ENCODE measurements around the gene FAR2.

Gene FAR2

DNA sequence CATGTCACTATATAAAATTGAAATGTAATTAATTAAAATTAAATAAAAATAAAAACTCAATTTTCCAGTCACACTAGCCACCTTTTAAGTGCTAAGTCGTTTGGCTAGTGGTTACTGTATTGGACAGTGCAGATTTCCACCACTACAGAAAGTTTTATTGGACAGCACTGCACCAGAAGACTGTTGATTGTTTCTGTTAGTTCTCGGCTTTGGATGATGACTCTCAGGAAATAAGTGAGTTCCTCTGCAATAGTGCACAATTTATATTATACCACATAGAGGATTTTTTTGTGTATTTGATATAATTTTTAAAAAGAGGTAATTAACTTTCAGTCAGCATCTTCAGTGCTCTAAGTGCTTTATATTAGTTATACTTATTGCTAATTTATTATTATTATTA, 52.7 kb downstream of the FAR2 start:
- DNase-seq (ENCODE audit: low read depth in 1 of 2, low spot score in 1 of 2) = no peak
- TF ChIP-seq GABPA (IDR thresholded peaks at IDR 0.05; ENCODE audit: low read depth) (no peak), SPI1 (IDR thresholded peaks at IDR 0.05; ENCODE audit: borderline replicate concordance, low read depth) (no peak), POLR2AphosphoS5 (IDR thresholded peaks at IDR 0.05; ENCODE audit: low read depth) (no peak)
- TF ChIP-seq, protein P1, sequence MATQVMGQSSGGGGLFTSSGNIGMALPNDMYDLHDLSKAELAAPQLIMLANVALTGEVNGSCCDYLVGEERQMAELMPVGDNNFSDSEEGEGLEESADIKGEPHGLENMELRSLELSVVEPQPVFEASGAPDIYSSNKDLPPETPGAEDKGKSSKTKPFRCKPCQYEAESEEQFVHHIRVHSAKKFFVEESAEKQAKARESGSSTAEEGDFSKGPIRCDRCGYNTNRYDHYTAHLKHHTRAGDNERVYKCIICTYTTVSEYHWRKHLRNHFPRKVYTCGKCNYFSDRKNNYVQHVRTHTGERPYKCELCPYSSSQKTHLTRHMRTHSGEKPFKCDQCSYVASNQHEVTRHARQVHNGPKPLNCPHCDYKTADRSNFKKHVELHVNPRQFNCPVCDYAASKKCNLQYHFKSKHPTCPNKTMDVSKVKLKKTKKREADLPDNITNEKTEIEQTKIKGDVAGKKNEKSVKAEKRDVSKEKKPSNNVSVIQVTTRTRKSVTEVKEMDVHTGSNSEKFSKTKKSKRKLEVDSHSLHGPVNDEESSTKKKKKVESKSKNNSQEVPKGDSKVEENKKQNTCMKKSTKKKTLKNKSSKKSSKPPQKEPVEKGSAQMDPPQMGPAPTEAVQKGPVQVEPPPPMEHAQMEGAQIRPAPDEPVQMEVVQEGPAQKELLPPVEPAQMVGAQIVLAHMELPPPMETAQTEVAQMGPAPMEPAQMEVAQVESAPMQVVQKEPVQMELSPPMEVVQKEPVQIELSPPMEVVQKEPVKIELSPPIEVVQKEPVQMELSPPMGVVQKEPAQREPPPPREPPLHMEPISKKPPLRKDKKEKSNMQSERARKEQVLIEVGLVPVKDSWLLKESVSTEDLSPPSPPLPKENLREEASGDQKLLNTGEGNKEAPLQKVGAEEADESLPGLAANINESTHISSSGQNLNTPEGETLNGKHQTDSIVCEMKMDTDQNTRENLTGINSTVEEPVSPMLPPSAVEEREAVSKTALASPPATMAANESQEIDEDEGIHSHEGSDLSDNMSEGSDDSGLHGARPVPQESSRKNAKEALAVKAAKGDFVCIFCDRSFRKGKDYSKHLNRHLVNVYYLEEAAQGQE (IDR thresholded peaks at IDR 0.05; ENCODE audit: insufficient replicate concordance, low read depth) = no peak
- TF ChIP-seq, protein P2, sequence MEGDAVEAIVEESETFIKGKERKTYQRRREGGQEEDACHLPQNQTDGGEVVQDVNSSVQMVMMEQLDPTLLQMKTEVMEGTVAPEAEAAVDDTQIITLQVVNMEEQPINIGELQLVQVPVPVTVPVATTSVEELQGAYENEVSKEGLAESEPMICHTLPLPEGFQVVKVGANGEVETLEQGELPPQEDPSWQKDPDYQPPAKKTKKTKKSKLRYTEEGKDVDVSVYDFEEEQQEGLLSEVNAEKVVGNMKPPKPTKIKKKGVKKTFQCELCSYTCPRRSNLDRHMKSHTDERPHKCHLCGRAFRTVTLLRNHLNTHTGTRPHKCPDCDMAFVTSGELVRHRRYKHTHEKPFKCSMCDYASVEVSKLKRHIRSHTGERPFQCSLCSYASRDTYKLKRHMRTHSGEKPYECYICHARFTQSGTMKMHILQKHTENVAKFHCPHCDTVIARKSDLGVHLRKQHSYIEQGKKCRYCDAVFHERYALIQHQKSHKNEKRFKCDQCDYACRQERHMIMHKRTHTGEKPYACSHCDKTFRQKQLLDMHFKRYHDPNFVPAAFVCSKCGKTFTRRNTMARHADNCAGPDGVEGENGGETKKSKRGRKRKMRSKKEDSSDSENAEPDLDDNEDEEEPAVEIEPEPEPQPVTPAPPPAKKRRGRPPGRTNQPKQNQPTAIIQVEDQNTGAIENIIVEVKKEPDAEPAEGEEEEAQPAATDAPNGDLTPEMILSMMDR (IDR thresholded peaks at IDR 0.05; ENCODE audit: insufficient read depth, low read length) = no peak
- H3K27me3 ChIP-seq (ENCODE audit: insufficient read depth, poor library complexity, severe bottlenecking) = no peaks in the 10 kb centered on the region
- no peak overlapping the region for H3K4me3 ChIP-seq (replicated peaks; ENCODE audit: insufficient read depth, low read length)
- no peak overlapping the region for H3K27ac ChIP-seq (replicated peaks)

DNA sequence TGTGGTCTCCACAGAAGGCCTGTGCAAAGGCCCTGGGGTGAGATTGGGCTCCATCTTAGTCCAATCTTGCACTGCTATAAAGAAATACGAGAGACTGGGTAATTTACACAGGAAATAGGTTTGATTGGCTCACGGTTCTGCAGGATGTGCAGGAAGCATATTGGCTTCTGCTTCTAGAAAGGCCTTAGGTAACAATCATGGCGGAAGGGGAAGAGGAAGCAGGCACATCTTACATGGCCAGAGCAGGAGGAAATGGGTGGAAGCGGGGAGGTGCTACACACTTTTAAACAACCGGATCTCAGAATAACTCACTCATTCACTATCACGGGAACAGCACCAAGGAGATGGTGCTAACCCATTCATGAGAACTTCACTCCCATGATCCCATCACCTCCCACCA, 55.4 kb downstream of the FAR2 start:
- TF ChIP-seq, protein P2 (IDR thresholded peaks at IDR 0.05; ENCODE audit: insufficient read depth, low read length) = no peak
- TF ChIP-seq GABPA (IDR thresholded peaks at IDR 0.05; ENCODE audit: low read depth) = no peak
- peak; percentile 24; the same call in 1 of the 2 replicates for TF ChIP-seq SPI1 (IDR thresholded peaks at IDR 0.05; ENCODE audit: borderline replicate concordance, low read depth)
- TF ChIP-seq, protein P1 (IDR thresholded peaks at IDR 0.05; ENCODE audit: insufficient replicate concordance, low read depth) = no peak
- TF ChIP-seq POLR2AphosphoS5 (IDR thresholded peaks at IDR 0.05; ENCODE audit: low read depth) = no peak
- peak; percentile 43 to 76 for DNase-seq (ENCODE audit: low read depth in 1 of 2, low spot score in 1 of 2)
- Histone ChIP-seq H3K27ac (replicated peaks) (peak overlapping the region; percentile 83), H3K27me3 (ENCODE audit: insufficient read depth, poor library complexity, severe bottlenecking) (no peaks in the 10 kb centered on the region), H3K4me3 (replicated peaks; ENCODE audit: insufficient read depth, low read length) (no peak overlapping the region)

DNA sequence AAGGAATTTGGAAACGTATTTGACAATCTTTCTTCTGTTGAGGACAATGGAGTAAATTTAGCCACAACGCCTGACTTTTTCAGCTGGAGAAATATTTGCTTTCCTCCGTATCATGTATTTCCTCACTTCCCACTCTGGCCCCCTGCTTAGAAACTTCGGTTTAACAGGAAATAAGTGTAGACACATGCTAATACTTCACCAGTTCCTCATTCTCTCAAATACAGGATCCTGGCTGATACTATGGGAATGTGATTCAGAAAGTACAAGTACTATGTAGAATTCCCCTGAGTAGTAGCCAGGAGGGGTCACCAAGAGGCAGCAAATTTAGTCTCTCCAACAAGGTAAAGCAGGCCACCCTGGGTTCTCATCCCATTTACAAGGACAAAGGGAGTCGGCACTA, 58.0 kb downstream of the FAR2 start:
- Histone ChIP-seq H3K27ac (replicated peaks) (peak overlapping the region; percentile 83), H3K27me3 (ENCODE audit: insufficient read depth, poor library complexity, severe bottlenecking) (no peaks in the 10 kb centered on the region), H3K4me3 (replicated peaks; ENCODE audit: insufficient read depth, low read length) (no peak overlapping the region)
- no peak for TF ChIP-seq POLR2AphosphoS5 (IDR thresholded peaks at IDR 0.05; ENCODE audit: low read depth)
- 0 out of 2 replicates have a peak, but pooled peaks have one; percentile 10 for TF ChIP-seq GABPA (IDR thresholded peaks at IDR 0.05; ENCODE audit: low read depth)
- TF ChIP-seq, protein P1 (IDR thresholded peaks at IDR 0.05; ENCODE audit: insufficient replicate concordance, low read depth) = no peak
- TF ChIP-seq, protein P2 (IDR thresholded peaks at IDR 0.05; ENCODE audit: insufficient read depth, low read length) = no peak
- peak; percentile 98 for TF ChIP-seq SPI1 (IDR thresholded peaks at IDR 0.05; ENCODE audit: borderline replicate concordance, low read depth)
- peak; percentile 42 to 86 for DNase-seq (ENCODE audit: low read depth in 1 of 2, low spot score in 1 of 2)

Measured in HL-60 (cell line).